Osteoblast (primary cell): ENCODE measurements around the gene GPR26. TPM values are rescaled to one million over a fixed set of nuclear protein-coding genes. Genes with fewer than 3 reads are reported as not detected.

Experiments used
- DNase-seq: peaks from one replicate; pipeline ENCODE4 v3.0.0; 2011; ENCODE audit warnings: low spot score, mixed read lengths; ENCODE audit not compliant: insufficient read length; ENCODE audit errors: missing footprints
- H2AFZ ChIP-seq: 2 replicates; pipeline ENCODE4 v1.6.0; 2011; ENCODE audit warnings: mild to moderate bottlenecking, low read length
- H3K27ac ChIP-seq: 2 replicates; pipeline ENCODE4 v1.5.1; 2011; ENCODE audit warnings: mild to moderate bottlenecking, low read depth, low read length, moderate library complexity
- H3K27me3 ChIP-seq: 2 replicates; pipeline ENCODE4 v1.6.0; 2012; ENCODE audit warnings: mild to moderate bottlenecking, control low read depth, inconsistent platforms, low read length, moderate library complexity; ENCODE audit not compliant: insufficient read depth
- H3K36me3 ChIP-seq: 2 replicates; pipeline ENCODE4 v1.5.1; 2011; ENCODE audit warnings: mild to moderate bottlenecking, low read length, control low read depth, moderate library complexity; ENCODE audit not compliant: insufficient read depth
- H3K4me1 ChIP-seq: 2 replicates; pipeline ENCODE4 v1.5.1; 2011; ENCODE audit warnings: mild to moderate bottlenecking, low read length, control low read depth, moderate library complexity; ENCODE audit not compliant: insufficient read depth
- H3K4me2 ChIP-seq: 2 replicates; pipeline ENCODE4 v1.6.0; 2011; ENCODE audit warnings: mild to moderate bottlenecking, low read length; ENCODE audit not compliant: insufficient read depth
- H3K4me3 ChIP-seq: fragments of 200-600 bp; sonication (generic); 3 replicates; pipeline ENCODE4 v1.5.1; 2012; ENCODE audit warnings: mild to moderate bottlenecking, low read length, inconsistent platforms; ENCODE audit not compliant: insufficient read depth
- H3K79me2 ChIP-seq: 2 replicates; pipeline ENCODE4 v1.6.0; 2012; ENCODE audit warnings: mild to moderate bottlenecking, low read length, control low read depth, inconsistent platforms; ENCODE audit not compliant: insufficient read depth
- H3K9me3 ChIP-seq: 2 replicates; pipeline ENCODE4 v1.5.1; 2011; ENCODE audit warnings: low read depth, low read length, control low read depth
- H4K20me1 ChIP-seq: 2 replicates; pipeline ENCODE4 v1.6.0; 2012; ENCODE audit warnings: mild to moderate bottlenecking, low read length, control low read depth; ENCODE audit not compliant: insufficient read depth
- CTCF ChIP-seq: IDR thresholded peaks from 2 replicates; pipeline ENCODE4 v1.5.1; 2011; ENCODE audit warnings: mild to moderate bottlenecking, low read depth, low read length, moderate library complexity; ENCODE audit errors: extremely low read depth
- total RNA-seq: library from RNA; depleted of rRNA; stranded (reverse); fragments of >200 nt; gene quantifications from 2 replicates; pipeline ENCODE4 v1.2.3, GENCODE V29; 2012

The GPR26 gene
- total RNA-seq, 1 donor: not detected

DNA sequence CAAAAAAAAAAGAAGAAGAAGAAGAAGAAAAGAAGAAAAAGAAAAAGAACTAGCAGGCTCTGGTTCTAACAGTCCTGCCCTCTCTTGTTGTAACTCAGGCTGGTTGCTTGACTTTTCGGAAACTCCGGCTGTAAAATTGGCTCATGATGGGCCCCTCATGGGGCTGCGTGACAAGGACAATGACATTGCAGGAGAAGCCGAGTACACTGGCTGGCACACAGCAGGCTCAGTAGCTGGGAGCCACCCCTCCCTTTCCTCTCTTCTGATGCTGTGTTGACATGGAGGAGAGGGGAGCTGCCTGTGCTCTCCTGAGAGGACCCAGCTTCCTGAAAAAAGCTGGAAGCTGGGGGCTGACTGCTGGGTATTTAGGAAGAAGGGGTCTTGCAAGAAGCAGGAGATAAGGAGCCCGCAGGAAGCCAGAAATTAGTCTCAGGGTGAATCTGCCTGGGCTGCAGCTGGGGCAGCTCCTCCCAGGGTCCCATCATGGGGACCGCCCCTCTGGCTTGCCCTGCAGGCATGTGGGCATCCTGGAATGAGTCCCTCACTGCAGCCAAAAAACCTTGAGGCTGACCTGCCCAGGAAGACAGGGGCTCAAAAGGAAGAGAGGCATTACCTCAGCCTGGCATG lies 14.6 kb upstream of the GPR26 start:
- H3K79me2 ChIP-seq: no peaks in the 10 kb centered on the region
- DNase-seq: peak; percentile 59
- H3K36me3 ChIP-seq: no peaks in the 10 kb centered on the region
- H3K4me2 ChIP-seq: no peak overlapping the region
- H3K9me3 ChIP-seq: no peaks in the 10 kb centered on the region
- no peaks in the 10 kb centered on the region for H3K4me1 ChIP-seq
- H4K20me1 ChIP-seq: no peaks in the 10 kb centered on the region
- no peaks in the 10 kb centered on the region for H3K27me3 ChIP-seq
- H3K27ac ChIP-seq: no peak overlapping the region
- no peak for TF ChIP-seq CTCF
- H2AFZ ChIP-seq: no peak overlapping the region
- H3K4me3 ChIP-seq: no peak overlapping the region

- no peak overlapping the region for H3K4me2 ChIP-seq
- H2AFZ ChIP-seq: no peak overlapping the region
- no peaks in the 10 kb centered on the region for H4K20me1 ChIP-seq
- no peaks in the 10 kb centered on the region for H3K36me3 ChIP-seq
- H3K79me2 ChIP-seq: no peaks in the 10 kb centered on the region
- H3K4me1 ChIP-seq: no peaks in the 10 kb centered on the region
- DNase-seq: peak; percentile 62
- H3K27me3 ChIP-seq: no peaks in the 10 kb centered on the region
- H3K9me3 ChIP-seq: no peaks in the 10 kb centered on the region
- TF ChIP-seq CTCF: no peak
- H3K27ac ChIP-seq: no peak overlapping the region
- H3K4me3 ChIP-seq: no peak overlapping the region
These were observed 10.4 kb upstream of the GPR26 start for GRCh38 chr10:123655751-123656150.

DNA sequence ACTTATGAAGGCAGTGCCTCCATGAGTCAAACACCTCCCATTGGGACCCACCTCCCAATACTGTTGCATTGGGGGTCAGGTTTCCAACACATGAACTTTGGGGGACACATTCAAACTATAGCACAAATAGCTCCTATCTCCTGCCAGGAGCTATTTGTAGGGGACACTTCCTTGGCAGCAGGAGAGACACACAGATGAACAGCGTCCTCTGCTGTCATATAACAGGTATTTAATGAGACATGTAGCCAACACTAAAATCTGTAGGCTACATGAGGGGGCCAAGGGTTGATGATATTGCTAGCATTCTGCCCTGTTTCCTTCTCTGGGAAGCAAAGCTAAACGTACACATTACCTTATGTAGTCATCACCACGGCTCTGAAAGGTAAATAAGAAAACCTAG lies 2.6 kb upstream of the GPR26 start:
- no peak for TF ChIP-seq CTCF
- no peaks in the 10 kb centered on the region for H3K79me2 ChIP-seq
- H3K36me3 ChIP-seq: no peaks in the 10 kb centered on the region
- H4K20me1 ChIP-seq: no peaks in the 10 kb centered on the region
- no peak for DNase-seq
- no peaks in the 10 kb centered on the region for H3K9me3 ChIP-seq
- no peak overlapping the region for H2AFZ ChIP-seq
- H3K27ac ChIP-seq: no peak overlapping the region
- no peak overlapping the region for H3K4me3 ChIP-seq
- H3K4me1 ChIP-seq: no peaks in the 10 kb centered on the region
- H3K4me2 ChIP-seq: no peak overlapping the region
- no peaks in the 10 kb centered on the region for H3K27me3 ChIP-seq

GRCh38 chr10:123665491-123666286 lies 466 bp upstream of the GPR26 start:
- no peak overlapping the region for H2AFZ ChIP-seq
- no peaks in the 10 kb centered on the region for H3K27me3 ChIP-seq
- TF ChIP-seq CTCF: no peak
- H3K9me3 ChIP-seq: no peaks in the 10 kb centered on the region
- no peaks in the 10 kb centered on the region for H3K36me3 ChIP-seq
- H3K4me3 ChIP-seq: no peak overlapping the region
- no peak overlapping the region for H3K27ac ChIP-seq
- DNase-seq: no peak
- no peaks in the 10 kb centered on the region for H4K20me1 ChIP-seq
- no peaks in the 10 kb centered on the region for H3K79me2 ChIP-seq
- no peak overlapping the region for H3K4me2 ChIP-seq
- H3K4me1 ChIP-seq: no peaks in the 10 kb centered on the region
